D721Med (cell line): Measurements from ENCODE around the gene PACSIN2.

Source experiments
- DNase-seq: peaks from one replicate; pipeline ENCODE4 v3.0.0; 2011; ENCODE audit warnings: low spot score; ENCODE audit not compliant: insufficient read length
- FAIRE-seq: peaks from 2 replicates; lab custom pipeline; 2011; peaks lifted over from hg19 to GRCh38; lab: Jason Lieb, UNC
- CTCF ChIP-seq: IDR thresholded peaks from 2 replicates; pipeline ENCODE4 v1.5.1; 2012; ENCODE audit warnings: mild to moderate bottlenecking, control low read depth; ENCODE audit not compliant: insufficient read depth; ENCODE audit errors: missing control alignments

PACSIN2 gene

DNA sequence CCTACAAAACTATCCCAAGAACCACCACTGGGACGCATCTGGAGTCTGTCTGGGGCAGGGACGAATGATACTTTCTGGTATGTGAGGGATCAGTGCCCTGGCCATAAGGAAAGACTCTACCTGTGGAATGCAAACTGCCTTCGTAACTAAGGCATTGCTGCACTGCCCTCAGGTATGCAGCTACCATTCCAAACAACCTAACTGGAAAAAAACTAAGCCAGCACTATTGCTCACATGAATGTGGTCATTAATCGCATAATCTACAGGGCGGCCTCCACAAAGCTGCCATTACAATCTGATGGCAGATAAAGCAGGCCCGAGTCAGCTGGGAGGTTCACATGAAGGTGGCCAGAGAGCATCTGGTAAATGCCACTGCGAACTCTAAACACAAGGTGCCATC, 3.9 kb downstream of the PACSIN2 start:
- no peak for FAIRE-seq
- DNase-seq, result no peak
- TF ChIP-seq CTCF, result no peak

- no peak for DNase-seq
- no peak for FAIRE-seq
- no peak for TF ChIP-seq CTCF
Measured at GRCh38 chr22:43009444-43009843, 5.5 kb downstream of the PACSIN2 start.

- no peak for DNase-seq
- TF ChIP-seq CTCF, result no peak
- no peak for FAIRE-seq
Measured at GRCh38 chr22:43008921-43009320, 6.0 kb downstream of the PACSIN2 start.

DNA sequence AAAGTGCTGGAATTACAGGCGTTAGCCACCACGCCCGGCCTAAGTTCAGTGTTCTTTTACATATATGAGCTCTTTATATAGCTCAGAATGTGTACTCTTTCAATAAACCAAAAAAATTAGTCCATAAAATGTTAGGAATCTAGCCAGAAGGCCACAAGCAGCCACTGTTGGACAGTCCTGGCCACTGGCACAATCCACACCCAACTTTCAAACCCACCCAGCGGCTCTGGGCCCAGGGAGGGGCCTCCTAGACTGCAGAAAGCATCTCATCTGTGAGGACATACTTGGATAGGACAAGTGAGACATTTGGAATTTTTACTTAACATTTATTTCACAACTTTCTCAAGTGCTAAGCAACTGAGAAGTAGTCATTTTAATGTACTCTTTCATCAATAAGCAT, 6.4 kb downstream of the PACSIN2 start:
- no peak for DNase-seq
- TF ChIP-seq CTCF, result no peak
- FAIRE-seq, result no peak

DNA sequence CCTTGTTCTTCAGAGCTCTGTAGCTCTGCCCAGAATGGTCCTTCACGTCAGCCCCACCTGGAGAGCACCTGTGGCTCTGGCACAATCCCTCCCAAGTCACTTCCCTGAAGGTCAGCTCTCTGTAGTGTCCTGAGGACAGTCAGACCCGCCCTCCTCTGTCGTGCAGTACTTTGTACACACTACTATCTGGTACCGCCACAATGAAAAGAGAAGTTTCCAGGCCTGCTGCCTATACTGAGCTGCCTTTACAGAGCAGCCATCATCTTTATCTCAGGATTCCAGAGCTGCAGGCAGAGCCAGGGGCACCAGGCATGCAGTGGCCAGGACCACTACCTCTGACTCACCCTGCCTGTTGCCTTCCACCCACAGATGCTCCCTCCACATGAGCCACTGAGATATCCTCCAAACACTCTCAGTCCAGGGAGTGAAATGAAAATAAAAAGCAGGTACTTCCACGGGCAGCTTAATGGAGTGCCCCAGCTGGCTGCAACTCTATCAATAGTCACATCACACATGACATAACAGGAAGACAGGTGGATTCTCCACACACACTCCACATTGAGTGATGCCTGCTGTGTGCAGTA, 7.3 kb downstream of the PACSIN2 start:
- TF ChIP-seq CTCF, result no peak
- no peak for FAIRE-seq
- DNase-seq, result no peak

- no peak for TF ChIP-seq CTCF
- FAIRE-seq (no peak), DNase-seq (no peak)
Measured at GRCh38 chr22:43006753-43007152, 8.2 kb downstream of the PACSIN2 start.

DNA sequence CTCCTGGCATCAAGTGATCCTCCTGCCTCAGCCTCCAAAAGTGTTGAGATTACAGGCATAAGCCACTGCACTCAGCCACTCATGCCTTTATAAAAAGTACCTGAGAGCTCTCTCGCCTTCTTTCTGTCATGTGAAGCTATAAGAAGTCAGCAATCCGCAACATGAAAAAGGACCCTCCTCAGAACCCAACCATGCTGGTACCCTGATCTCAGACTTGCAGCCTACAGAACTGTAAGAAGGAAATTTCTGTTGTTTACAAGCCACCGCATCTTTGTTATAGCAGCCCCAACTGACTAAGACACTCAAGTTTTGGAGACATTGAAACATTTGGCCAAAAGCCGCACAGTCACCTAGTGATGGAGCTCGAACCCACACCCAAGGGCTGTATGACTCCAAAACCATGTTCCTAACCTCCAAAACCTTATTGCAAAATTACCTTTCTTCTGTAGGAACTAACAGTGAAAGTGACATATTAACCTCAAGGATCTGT, 8.9 kb downstream of the PACSIN2 start:
- no peak for TF ChIP-seq CTCF
- FAIRE-seq, result no peak
- DNase-seq, result no peak
